HepG2 (cell line): ENCODE data around the gene DYRK1B. TPM values are rescaled to one million over a fixed set of nuclear protein-coding genes. Genes with fewer than 3 reads are reported as not detected.

ENCODE experiments used
- CBFB ChIP-seq: sonication (generic); formaldehyde crosslinking; IDR thresholded peaks from 2 replicates; pipeline ENCODE4 v1.4.0; 2020; ENCODE audit warnings: missing genetic modification reagents
- FIP1L1 ChIP-seq: fragments of 200-400 bp; formaldehyde crosslinking; IDR thresholded peaks from 2 replicates; pipeline ENCODE4 v1.6.1; 2018; ENCODE audit warnings: low read depth, mild to moderate bottlenecking, low read length, moderate library complexity, borderline replicate concordance; ENCODE audit not compliant: insufficient read depth
- FOXC1 ChIP-seq: sonication (generic); formaldehyde crosslinking; IDR thresholded peaks from 2 replicates; pipeline ENCODE4 v1.8.0; 2022; ENCODE audit warnings: mild to moderate bottlenecking, missing genetic modification reagents, borderline replicate concordance
- GZF1 ChIP-seq: sonication (generic); formaldehyde crosslinking; IDR thresholded peaks from 2 replicates; pipeline ENCODE4 v1.5.1; 2020; ENCODE audit warnings: mild to moderate bottlenecking, missing genetic modification reagents
- JUNB ChIP-seq: sonication (generic); formaldehyde crosslinking; IDR thresholded peaks from 2 replicates; pipeline ENCODE4 v1.8.0; 2022; ENCODE audit warnings: missing genetic modification reagents, mild to moderate bottlenecking, borderline replicate concordance
- KAT2B ChIP-seq: fragments of 150-350 bp; IDR thresholded peaks from 2 replicates; pipeline ENCODE4 v1.6.1; 2014; ENCODE audit warnings: low read depth, low read length, borderline replicate concordance
- KLF15 ChIP-seq: sonication (generic); formaldehyde crosslinking; IDR thresholded peaks from 2 replicates; pipeline ENCODE4 v1.8.1; 2023; ENCODE audit warnings: borderline replicate concordance, mild to moderate bottlenecking, inconsistent platforms, missing genetic modification reagents, mixed read lengths
- MAF1 ChIP-seq: sonication (generic); formaldehyde crosslinking; IDR thresholded peaks from 2 replicates; pipeline ENCODE4 v1.5.0; 2020; ENCODE audit warnings: missing genetic modification reagents, borderline replicate concordance
- MTA3 ChIP-seq: sonication (generic); formaldehyde crosslinking; IDR thresholded peaks from 2 replicates; pipeline ENCODE4 v1.4.0; 2020; ENCODE audit warnings: missing genetic modification reagents
- PAF1 ChIP-seq: IDR thresholded peaks from 2 replicates; pipeline ENCODE4 v1.6.1; 2016; ENCODE audit warnings: missing genetic modification reagents, missing compliant biosample characterization
- SIX1 ChIP-seq: sonication (generic); formaldehyde crosslinking; IDR thresholded peaks from 2 replicates; pipeline ENCODE4 v1.4.0; 2020; ENCODE audit warnings: missing genetic modification reagents, borderline replicate concordance
- U2AF1 ChIP-seq: fragments of 200-400 bp; formaldehyde crosslinking; optimal IDR thresholded peaks from 2 replicates; pipeline ENCODE3; 2017; ENCODE audit warnings: mild to moderate bottlenecking, low read depth, low read length
- ZNF337 ChIP-seq: sonication (generic); formaldehyde crosslinking; IDR thresholded peaks from 2 replicates; pipeline ENCODE4 v1.5.1; 2020; ENCODE audit warnings: missing genetic modification reagents, low read depth, mild to moderate bottlenecking, borderline replicate concordance
- ZNF350 ChIP-seq: sonication (generic); formaldehyde crosslinking; IDR thresholded peaks from 2 replicates; pipeline ENCODE4 v1.4.0; 2020; ENCODE audit warnings: mild to moderate bottlenecking, low read depth, missing genetic modification reagents, borderline replicate concordance
- ZNF598 ChIP-seq: sonication (generic); formaldehyde crosslinking; IDR thresholded peaks from 2 replicates; pipeline ENCODE4 v1.5.1; 2020; ENCODE audit warnings: mild to moderate bottlenecking, missing genetic modification reagents, borderline replicate concordance
- ZNF670 ChIP-seq: sonication (generic); formaldehyde crosslinking; IDR thresholded peaks from 2 replicates; pipeline ENCODE4 v1.8.0; 2022; ENCODE audit warnings: mild to moderate bottlenecking, missing genetic modification reagents, borderline replicate concordance
- ZNF749 ChIP-seq: sonication (generic); formaldehyde crosslinking; IDR thresholded peaks from 2 replicates; pipeline ENCODE4 v1.8.0; 2022; ENCODE audit warnings: mild to moderate bottlenecking, missing genetic modification reagents, moderate library complexity, borderline replicate concordance
- ZNF773 ChIP-seq: sonication (generic); formaldehyde crosslinking; IDR thresholded peaks from 2 replicates; pipeline ENCODE4 v1.4.0; 2020; ENCODE audit warnings: missing genetic modification reagents, borderline replicate concordance
- polyA plus RNA-seq, 8 experiments: library from polyadenylated mRNA; depleted of rRNA in 3 of 8; stranded (reverse) in 7 of 8; unstranded in 1 of 8; fragments of >200 nt; fragmentation: Illumina TruSeq in 4 of 8; extraction: Trizol in 4 of 8; gene quantifications; 2 replicates each; pipeline versions ENCODE4 v1.2.1 to v1.2.3, GENCODE V29; 2011 to 2016; ENCODE audit warnings: low read depth in 4 of 8, missing spikeins in 1 of 8, mixed read lengths in 1 of 8; ENCODE audit not compliant: insufficient read depth in 1 of 8
- total RNA-seq, 5 experiments: library from RNA; depleted of rRNA; stranded (reverse); fragments of >200 nt; fragmentation: Illumina TruSeq; extraction: Trizol; gene quantifications; 2 replicates each; pipeline ENCODE4 v1.2.3, GENCODE V29; 2016; ENCODE audit warnings: low read depth in 1 of 5
- TF ChIP-seq, protein P1 (sequence below): sonication (generic); formaldehyde crosslinking; IDR thresholded peaks from 2 replicates; pipeline ENCODE4 v1.4.0; 2020; ENCODE audit warnings: missing genetic modification reagents
- TF ChIP-seq, protein P2 (sequence below): sonication (generic); formaldehyde crosslinking; IDR thresholded peaks from 2 replicates; pipeline ENCODE4 v1.5.0; 2020; ENCODE audit warnings: mild to moderate bottlenecking, missing genetic modification reagents
- TF ChIP-seq, protein P3 (sequence below): sonication (generic); formaldehyde crosslinking; IDR thresholded peaks from 2 replicates; pipeline ENCODE4 v1.5.0; 2020; ENCODE audit warnings: mild to moderate bottlenecking, missing genetic modification reagents

DYRK1B gene
- total and polyA plus RNA-seq, 2 of the 13 experiments (the other 11 are each of a cell fraction or from before 2014, with no cell fraction given): 0.82 to 1.3 TPM

DNA sequence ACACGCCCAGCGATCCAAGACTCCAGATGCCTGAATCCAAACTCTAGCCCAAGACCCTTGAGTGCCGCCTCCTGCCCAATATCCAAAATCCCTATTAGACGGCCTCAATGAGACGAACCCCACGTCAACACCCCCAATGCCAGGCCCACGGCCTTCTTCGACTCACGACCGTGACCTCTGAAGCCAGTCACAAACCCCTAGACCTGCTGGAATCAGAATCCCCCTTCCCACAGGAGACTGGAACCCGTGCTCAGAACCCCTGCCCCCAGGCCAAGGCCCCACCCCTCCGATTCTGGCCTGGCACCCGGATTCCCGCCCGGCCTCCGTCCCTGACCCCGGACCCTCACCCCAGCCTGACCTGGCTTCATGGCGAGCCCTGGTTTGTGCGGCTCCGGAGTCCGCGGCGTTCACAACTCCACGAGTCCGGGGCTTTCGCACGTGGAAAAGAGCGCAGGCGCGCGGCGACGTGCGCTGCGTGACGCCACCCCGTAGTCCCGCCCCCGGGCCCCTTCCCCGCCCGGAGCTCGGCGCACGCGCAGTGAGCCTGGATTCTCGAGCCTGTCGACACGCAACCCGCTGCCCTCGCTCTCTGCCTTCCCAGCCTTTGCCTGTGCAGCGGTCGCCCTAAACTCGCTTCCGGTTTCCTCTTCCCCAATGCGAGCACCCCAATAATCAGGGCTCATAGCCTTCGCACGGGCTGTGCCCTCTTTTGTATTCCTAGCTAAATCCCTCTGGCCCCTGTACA, 12.1 kb upstream of the DYRK1B start, which contains the start of gene FBL (continued):
- TF ChIP-seq FOXC1 (CRISPR knock-in tag) (no peak; the same call in 1 of the 2 replicates), MAF1 (0 out of 2 replicates have a peak, but pooled peaks have one; percentile 31), KLF15 (CRISPR knock-in tag) (no peak; the same call in 1 of the 2 replicates), GZF1 (CRISPR knock-in tag) (no peak), ZNF670 (CRISPR knock-in tag) (no peak), ZNF350 (CRISPR knock-in tag) (peak; percentile 60; the same call in 1 of the 2 replicates), FIP1L1 (no peak), SIX1 (CRISPR knock-in tag) (no peak), U2AF1 (no peak), KAT2B (no peak), PAF1 (CRISPR knock-in tag) (no peak), CBFB (no peak), ZNF749 (no peak; the same call in 1 of the 2 replicates), MTA3 (no peak), ZNF598 (CRISPR knock-in tag) (0 out of 2 replicates have a peak, but pooled peaks have one; percentile 31), ZNF773 (CRISPR knock-in tag) (peak; percentile 86), JUNB (CRISPR knock-in tag) (no peak), ZNF337 (CRISPR knock-in tag) (no peak)
- TF ChIP-seq, protein P1, sequence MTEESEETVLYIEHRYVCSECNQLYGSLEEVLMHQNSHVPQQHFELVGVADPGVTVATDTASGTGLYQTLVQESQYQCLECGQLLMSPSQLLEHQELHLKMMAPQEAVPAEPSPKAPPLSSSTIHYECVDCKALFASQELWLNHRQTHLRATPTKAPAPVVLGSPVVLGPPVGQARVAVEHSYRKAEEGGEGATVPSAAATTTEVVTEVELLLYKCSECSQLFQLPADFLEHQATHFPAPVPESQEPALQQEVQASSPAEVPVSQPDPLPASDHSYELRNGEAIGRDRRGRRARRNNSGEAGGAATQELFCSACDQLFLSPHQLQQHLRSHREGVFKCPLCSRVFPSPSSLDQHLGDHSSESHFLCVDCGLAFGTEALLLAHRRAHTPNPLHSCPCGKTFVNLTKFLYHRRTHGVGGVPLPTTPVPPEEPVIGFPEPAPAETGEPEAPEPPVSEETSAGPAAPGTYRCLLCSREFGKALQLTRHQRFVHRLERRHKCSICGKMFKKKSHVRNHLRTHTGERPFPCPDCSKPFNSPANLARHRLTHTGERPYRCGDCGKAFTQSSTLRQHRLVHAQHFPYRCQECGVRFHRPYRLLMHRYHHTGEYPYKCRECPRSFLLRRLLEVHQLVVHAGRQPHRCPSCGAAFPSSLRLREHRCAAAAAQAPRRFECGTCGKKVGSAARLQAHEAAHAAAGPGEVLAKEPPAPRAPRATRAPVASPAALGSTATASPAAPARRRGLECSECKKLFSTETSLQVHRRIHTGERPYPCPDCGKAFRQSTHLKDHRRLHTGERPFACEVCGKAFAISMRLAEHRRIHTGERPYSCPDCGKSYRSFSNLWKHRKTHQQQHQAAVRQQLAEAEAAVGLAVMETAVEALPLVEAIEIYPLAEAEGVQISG: peak; percentile 24; the same call in 1 of the 2 replicates
- TF ChIP-seq, protein P2, sequence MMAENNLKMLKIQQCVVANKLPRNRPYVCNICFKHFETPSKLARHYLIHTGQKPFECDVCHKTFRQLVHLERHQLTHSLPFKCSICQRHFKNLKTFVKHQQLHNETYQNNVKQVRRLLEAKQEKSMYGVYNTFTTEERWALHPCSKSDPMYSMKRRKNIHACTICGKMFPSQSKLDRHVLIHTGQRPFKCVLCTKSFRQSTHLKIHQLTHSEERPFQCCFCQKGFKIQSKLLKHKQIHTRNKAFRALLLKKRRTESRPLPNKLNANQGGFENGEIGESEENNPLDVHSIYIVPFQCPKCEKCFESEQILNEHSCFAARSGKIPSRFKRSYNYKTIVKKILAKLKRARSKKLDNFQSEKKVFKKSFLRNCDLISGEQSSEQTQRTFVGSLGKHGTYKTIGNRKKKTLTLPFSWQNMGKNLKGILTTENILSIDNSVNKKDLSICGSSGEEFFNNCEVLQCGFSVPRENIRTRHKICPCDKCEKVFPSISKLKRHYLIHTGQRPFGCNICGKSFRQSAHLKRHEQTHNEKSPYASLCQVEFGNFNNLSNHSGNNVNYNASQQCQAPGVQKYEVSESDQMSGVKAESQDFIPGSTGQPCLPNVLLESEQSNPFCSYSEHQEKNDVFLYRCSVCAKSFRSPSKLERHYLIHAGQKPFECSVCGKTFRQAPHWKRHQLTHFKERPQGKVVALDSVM (CRISPR knock-in tag): no peak
- TF ChIP-seq, protein P3, sequence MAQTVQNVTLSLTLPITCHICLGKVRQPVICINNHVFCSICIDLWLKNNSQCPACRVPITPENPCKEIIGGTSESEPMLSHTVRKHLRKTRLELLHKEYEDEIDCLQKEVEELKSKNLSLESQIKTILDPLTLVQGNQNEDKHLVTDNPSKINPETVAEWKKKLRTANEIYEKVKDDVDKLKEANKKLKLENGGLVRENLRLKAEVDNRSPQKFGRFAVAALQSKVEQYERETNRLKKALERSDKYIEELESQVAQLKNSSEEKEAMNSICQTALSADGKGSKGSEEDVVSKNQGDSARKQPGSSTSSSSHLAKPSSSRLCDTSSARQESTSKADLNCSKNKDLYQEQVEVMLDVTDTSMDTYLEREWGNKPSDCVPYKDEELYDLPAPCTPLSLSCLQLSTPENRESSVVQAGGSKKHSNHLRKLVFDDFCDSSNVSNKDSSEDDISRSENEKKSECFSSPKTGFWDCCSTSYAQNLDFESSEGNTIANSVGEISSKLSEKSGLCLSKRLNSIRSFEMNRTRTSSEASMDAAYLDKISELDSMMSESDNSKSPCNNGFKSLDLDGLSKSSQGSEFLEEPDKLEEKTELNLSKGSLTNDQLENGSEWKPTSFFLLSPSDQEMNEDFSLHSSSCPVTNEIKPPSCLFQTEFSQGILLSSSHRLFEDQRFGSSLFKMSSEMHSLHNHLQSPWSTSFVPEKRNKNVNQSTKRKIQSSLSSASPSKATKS (CRISPR knock-in tag): no peak
